GM12864 (cell line): ENCODE measurements around the gene ANXA5.

Source experiments
- DNase-seq: peaks from one replicate; pipeline ENCODE4 v3.0.0-alpha.2; 2011; ENCODE audit warnings: low read depth
- H3K4me3 ChIP-seq: 2 replicates; pipeline ENCODE4 v1.5.1; 2011; ENCODE audit warnings: mild to moderate bottlenecking, low read depth, low read length, control low read depth
- CTCF ChIP-seq: IDR thresholded peaks from 2 replicates; pipeline ENCODE4 v1.5.1; 2011; ENCODE audit warnings: low read depth, mild to moderate bottlenecking, moderate library complexity, low read length, control low read depth, inconsistent platforms; ENCODE audit errors: missing control alignments

Gene ANXA5

GRCh38 chr4:121690001-121690400 lies 6.8 kb downstream of the ANXA5 start:
- no peak for DNase-seq
- no peak for TF ChIP-seq CTCF
- H3K4me3 ChIP-seq: no peak overlapping the region

GRCh38 chr4:121688701-121689100 lies 8.1 kb downstream of the ANXA5 start:
- no peak overlapping the region for H3K4me3 ChIP-seq
- DNase-seq: no peak
- TF ChIP-seq CTCF: no peak

DNA sequence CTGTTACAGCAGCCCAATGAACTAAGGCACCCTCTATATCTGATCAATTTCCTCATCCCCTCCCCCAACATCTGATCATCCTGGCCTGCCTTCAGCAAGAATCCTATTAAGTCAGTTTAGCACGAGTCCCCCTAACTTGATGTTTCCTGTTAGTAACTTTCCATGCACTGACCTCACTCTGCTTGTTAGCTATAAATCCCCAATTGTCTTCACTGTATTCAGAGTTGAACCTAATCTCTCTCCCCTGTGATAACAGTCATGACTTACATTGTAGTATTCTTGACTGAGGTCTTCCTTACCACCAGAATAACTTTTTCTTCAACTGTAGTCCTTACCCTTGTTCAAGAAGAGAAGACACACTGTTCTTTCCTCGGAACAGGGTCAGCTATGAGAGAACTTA lies 8.5 kb downstream of the ANXA5 start:
- H3K4me3 ChIP-seq: no peak overlapping the region
- no peak for TF ChIP-seq CTCF
- DNase-seq: no peak

DNA sequence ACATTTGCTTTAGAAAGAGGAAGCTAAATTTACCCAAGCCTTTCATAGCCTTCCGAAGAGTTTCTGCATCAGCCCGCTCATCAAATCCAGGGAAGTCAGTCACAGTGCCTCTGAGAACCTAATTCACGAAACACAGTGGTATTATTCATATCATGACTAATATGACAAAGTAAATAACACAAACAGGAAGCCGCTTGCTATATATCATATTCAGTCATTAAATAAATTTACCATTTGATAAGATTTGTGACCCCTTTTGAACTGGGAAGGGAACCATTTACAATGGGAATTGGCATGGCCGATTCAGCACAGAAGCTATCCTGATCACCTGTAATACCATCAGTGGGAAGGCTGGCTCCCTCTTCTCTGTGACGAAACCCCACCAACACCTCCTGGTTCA lies 10.5 kb downstream of the ANXA5 start:
- no peak for TF ChIP-seq CTCF
- no peak for DNase-seq

DNA sequence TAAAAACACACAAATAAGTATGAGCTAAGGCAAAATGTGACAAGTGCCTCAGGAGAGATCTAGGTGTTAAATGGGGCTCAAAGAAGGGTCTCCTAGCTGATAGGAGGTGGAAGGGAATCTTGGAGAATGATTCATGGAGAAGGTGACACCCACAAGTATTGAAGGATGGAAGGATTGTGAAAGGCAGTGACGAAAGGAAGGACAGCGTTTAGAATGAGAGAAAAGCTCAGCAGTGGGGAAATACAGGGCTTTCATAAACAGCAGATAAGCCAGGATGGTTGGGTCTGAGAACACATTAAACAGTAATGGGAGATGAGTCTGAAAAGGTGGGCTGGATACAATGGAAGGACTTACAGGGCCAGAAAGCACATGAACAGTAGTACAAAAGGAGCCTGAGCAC lies 11.5 kb downstream of the ANXA5 start:
- no peak for DNase-seq
- TF ChIP-seq CTCF: no peak
- H3K4me3 ChIP-seq: no peak overlapping the region

More for the DNA sequence above, 10.5 kb downstream of the ANXA5 start:
- no peak overlapping the region for H3K4me3 ChIP-seq

DNA sequence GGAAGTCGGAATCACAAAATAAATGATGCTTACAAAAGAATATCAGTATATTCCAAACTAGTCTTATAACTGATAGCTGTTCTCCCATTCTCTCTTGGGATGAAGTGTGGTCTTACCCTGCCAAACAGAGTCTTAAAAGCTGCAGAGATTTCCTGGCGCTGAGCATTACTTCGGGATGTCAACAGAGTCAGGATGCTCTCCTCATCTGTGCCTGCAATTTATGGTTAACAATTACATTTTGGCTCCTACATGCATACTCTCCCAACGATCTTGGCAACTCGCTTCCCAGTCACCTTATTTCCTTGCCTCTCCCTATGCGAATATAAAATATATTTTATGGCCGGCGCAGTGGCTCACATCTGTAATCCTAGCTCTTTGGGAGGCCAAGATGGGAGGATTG lies 12.2 kb downstream of the ANXA5 start:
- no peak for DNase-seq
- H3K4me3 ChIP-seq: no peak overlapping the region
- no peak for TF ChIP-seq CTCF

GRCh38 chr4:121684016-121684415 lies 12.8 kb downstream of the ANXA5 start:
- no peak overlapping the region for H3K4me3 ChIP-seq
- no peak for DNase-seq
- no peak for TF ChIP-seq CTCF
